ENCODE results near the gene PITPNB.

The PITPNB gene

DNA sequence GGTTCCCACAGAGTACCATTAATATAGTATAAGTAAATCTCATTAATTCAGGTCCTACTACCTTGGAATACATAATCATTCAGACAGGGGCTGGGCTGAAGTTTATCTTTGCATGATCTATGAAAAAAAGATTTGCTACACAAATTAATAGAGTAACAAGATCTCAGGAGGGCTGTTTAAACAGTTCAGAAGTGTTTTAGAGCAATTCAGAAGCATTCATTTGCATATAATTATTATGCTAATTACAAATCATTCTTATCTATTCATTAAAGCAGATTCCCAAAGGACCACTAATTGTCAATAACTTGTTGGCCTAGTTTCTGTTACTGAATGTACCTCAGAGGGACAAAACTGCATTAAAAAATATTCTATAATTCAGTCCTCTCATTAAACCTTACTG lies 40.5 kb downstream of the PITPNB start:
- no peak for DNase-seq

DNA sequence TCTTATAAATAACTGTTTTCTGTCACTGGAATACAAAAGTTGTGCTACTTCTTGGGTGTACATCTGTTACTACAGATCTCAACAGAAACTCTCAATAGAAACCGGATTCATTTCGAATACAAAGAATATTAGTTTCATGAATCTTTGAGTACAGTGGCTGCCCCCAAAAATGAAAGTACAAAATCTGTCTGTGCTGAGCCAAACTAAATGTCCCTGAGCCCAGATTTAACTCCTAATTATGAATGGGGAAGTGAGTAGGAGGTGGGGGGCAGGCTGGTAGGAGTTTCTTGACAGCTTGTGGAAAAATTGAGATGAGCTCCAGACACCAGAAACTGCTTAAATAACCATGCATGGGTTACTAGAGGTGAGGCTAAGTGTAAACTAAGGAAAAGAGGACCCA lies 41.6 kb downstream of the PITPNB start:
- DNase-seq: no peak

DNA sequence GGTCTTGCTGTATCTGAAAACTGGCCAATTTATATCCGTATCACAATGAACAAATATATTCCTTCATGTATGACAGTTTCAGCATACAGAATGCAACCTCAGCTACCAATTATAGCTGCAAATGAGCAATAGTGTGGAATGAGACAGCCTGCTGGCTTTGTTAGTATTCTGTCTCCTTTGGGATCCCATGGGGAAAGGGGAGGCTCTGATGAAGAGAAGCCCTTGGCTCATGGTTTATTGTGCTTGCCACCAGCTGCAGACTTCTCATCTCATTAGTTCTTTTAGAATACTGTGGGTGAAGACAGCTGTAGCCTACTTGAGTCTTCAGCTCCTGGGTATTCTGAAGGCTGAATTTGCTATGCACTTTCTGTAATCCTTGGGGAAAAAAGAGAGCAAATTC lies 42.4 kb downstream of the PITPNB start:
- no peak for DNase-seq

DNA sequence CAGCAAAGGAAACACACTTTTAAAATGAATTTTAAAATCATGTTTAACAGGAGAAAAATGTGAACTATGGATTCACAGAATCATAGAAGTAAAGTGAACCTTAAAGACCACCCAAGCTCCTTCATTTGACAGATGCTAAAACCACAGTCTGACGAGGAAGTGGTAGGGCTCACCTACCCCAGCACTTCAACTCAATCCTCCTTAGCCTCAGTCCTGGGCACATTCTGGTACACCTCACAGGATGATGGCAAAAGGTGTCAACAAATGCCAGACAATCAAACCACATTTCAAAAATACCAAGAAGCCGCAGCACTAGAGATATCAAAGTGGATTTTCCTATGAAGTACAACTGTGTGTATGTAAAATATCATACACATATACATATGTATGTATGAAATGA lies 43.1 kb downstream of the PITPNB start:
- no peak for DNase-seq

DNA sequence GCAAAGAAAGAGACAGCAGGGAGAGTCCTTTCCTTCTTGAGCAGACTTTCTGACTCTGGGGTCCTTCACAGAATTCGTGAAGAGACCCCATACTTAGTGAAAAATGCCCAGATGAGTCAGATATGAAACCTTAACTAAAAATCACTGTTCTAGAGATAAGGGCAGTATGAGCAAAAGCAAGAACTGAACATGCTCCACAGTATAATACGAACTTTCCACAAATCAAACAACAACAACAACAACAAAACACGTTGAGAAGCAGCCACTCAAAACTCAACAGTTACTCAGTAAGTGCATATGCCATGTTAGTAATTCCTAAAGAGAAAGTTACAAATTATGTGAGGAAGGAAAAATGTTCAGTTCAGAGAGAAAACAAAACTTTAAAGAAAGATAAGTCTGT lies 44.3 kb downstream of the PITPNB start:
- no peak for DNase-seq

DNA sequence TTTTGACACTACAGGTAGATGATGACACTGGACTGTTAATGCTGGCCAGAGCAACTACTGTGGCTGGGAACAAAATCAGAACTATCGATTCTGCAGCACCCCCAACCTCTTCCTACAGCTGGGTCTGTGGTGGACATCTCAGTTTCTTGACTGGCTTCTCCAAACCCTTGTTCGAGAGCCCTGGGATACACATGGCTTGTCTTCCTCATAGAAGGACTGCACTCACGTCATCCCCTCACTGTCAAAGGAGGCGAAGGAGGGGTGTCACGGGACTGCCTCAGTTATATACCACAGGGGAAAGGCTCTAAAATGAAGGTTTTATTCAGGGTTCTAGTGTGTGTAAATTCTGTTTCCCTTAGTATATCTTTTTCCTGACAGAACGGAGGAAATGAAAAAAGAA lies 44.9 kb downstream of the PITPNB start:
- DNase-seq: no peak

DNA sequence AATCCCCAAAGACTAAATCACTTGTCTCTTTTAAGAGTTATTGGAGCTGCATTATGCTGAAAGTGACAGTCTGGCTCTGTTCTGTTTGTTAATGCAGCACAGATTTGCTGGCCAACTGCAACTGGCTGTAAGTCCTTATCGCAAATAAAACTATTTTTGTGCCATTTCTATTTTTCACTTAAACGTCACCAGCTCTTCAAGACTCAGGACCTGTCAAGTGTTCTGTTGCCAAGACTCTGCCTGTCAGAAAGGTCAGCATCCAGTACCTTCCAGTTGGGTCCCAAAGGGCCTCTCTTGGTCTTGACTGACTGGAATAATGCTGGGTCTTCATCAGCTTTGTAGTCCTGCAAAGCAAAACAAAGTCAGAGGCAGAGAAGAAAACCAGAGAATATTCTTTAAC lies 45.6 kb downstream of the PITPNB start:
- DNase-seq: no peak

DNA sequence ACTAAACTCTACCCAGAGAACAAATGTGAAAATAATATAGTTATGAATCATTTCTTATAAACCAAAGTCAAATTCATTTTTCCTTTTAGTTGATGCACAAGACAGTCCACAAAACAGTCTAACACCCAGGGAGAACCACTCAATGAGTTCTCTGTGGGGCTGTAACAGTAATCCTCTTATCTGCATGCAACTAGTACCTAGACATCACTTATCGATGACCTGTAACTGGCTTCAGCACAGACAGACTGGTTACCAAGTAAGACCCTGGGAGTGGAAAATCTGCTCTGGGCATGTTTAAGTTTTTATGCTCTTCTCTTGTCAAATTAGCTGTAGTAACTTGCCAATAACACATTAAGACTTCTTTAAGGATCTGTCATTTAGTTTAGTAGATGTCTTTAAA lies 46.6 kb downstream of the PITPNB start:
- DNase-seq: no peak

DNA sequence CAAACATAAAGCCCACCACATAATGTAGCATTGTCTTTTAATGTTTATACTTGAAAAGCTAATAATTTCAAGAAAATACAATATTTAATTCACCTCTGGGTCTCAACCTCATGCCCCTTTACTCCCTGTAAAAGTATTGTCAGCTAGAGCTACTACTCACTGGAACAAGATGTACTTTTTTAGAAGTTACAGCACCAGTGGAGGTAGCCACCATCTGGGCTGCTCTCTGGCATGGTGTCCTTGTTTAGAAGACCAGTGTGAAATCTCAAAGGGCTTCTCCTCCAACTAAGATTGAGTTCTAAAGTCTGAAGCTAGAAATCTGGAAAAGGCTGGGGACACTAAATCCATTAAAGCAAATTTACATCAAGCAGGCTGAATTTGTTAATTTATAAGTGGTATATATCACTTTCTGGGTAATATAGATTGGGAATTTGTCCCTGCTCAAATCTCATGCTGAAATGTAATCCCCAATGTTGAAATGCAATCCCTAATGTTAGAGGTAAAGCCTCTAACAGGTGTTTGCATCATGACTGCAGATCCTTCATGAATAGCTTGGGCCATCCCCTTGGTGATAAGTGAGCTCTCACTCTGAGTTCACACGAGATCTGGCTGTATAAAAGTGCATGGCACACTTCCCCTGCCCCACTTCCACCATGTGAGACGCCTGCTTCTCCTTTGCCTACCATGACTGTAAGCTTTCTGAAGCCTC lies 47.6 kb downstream of the PITPNB start:
- no peak for DNase-seq

DNA sequence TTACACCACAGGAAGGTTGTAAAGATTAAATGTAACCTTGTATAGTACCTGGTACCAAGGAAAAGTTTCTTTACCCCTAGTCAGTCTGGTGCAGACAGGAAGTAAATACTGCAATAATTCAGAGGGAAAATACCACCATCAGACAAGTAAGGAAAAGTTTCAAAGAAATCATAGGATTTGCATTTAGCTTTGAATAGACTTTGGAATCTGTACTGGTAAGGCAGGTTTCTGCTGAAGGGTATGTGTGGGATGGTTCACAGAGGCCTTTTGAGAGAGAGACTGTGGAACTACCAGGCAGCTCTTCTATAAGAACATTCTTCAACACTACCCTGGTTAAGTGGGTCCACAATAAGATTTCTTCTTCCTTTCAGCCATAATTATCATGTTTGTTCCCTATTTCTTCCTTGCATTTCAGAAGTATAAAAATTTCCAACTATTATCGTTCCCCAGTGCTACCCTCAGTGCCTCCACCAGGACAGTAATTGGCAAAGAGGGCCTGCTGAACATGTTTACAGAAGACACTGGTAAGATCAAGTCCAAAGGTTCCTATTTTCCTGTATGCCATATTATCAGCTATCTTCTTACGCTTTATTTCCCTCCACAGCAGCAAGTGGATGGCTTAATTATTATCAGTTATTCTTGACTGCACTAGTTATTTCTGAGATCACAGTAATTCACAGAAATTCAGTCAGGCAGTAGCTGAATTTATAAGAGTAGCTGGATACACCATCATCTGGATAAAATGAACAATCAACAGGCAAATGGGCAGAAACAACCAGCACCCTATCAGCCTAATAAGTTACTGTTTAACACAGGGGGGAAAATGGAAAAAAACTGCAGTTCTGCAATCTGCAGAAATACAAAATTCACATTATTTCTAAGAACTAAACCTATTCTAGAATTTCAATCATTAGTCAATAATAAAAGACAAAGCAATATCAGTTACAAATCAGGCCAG lies 48.5 kb downstream of the PITPNB start:
- no peak for DNase-seq

DNA sequence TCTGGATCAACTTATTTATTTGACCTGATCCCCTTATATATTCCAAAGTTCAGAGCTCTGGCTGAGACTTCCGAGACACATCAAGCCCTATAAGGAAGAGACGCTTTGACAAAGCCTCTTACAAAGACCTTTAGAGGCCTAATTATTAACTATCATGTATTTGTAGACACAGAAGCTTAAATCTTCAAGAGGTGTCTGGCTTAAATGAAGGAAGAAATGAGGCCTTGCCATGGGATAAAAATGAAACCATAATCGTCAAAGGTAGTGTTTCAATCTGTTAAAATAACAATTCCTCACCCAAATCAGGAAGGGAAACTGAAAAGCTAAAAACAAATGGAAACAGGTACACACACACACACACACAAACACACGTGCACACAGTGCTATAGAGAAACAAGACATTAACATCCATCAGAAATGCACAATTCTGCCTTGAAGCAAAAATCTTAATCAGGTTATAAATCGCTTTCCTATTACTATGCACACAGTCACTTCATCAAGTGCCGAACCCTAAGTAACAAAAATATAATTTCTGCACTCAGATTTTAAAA lies 50.2 kb downstream of the PITPNB start:
- no peak for DNase-seq

DNA sequence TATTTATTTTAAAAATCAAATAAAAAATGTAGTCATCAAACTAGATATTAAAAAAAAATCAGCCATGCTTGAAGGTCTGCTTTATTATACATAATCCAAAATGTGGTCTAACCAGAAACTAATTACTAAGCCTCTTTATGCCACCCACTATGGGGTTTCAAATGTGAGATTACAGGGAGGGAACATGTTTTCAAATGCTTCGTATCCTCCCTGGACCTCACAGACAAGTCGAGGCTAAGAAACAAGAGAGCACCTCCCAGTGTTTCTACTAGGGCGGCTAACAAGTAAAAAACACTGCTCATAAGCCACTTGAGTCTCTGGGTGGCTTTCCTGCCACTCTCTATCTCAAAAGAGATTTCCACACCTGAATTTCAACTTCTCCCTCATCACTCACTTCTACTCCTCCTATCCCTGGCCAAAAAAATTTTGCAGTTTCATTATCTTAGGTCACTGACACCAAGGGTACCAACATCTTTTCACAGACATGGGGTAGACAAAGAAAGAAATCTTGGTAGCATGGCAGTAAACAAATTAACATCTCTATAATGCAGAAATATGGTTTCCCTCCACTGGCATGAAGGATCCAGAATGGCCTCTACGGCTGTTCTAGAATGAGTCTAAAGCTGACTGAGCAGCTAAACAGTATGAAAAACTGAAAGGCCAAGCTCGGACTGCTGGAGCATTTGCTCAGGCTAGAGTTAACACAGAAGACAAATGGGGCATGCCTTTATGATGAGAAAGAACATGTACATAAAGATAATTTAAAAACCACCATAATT lies 50.9 kb downstream of the PITPNB start:
- no peak for DNase-seq

DNA sequence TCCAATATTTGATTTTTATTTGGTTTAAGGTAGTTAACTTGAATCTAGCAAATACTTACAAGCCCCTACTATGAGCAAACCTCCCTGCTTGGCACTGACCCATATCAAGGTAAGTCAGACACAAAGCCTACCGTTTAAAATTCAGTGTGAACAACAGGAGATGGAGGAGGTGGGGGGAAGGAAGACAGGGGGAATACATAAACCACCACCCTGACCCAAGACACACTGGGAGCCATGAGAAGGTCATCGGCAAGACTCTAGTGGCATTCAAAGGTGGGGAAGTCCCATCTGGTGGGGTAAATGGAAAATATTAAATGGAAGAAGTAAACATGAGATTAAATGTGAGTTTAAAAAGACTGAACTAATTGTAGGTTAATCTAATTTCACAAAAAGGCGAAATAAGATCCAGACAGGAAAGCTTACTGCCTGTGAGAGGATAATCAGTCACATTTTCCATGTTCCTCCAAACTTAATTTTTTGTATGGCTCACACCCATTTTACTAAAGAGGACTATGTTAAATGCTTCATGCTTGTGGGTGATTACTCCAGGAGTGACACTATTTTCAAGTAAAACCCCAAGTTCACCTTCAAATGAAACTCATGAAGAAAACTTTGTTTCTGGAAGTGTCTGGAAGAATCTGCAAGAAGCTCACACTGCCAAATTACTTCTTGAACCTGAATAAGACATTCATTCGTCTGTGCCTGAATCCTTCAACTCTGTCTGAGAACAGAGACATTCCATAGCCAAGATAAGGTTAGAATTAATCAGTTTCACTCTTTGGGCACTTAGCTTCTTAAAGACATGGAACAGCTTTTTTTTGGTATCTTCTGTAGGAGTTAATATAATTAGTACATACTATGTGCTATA lies 51.7 kb downstream of the PITPNB start:
- no peak for DNase-seq

DNA sequence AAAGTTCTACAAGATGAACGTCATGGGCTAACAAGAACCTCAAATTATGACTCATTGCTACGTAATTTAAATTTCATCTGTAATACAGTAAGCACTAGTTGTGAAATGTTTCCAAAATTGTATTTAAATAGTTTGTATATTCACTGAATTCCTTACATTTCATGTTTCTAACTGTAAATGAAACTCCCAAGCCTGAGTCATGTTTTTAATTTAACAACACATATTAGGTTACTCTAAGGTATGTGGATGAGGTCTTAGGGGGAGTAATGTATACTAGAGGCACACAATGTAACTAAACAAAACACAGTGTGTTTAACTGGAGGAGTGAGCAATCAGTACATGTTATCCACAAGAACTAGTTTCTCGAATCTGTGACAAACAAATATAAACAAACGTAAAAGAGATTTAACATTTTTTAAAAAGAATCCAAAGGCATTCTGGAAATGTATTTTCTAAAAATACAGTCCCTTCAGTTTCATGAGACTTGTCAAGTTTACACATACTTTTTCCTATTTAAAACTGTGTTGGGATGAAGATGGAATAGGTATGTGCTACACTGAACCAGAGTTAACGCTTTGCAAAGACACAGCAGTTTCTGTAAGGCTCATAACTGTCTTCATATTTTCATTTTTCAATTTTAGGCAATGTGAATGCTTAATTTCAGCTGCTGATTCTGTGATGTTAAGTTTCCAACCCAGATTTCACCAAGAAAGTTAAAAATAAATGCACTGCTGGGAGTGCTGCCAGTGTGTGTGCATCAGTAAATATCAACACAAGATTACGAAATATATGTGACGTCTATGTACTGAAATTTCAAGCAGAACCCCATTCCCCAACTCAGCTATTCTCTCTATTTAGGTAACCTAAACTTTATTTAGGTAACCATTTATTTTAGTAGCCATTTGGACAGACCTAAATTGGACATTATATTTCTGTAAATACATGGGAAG lies 52.6 kb downstream of the PITPNB start:
- no peak for DNase-seq

DNA sequence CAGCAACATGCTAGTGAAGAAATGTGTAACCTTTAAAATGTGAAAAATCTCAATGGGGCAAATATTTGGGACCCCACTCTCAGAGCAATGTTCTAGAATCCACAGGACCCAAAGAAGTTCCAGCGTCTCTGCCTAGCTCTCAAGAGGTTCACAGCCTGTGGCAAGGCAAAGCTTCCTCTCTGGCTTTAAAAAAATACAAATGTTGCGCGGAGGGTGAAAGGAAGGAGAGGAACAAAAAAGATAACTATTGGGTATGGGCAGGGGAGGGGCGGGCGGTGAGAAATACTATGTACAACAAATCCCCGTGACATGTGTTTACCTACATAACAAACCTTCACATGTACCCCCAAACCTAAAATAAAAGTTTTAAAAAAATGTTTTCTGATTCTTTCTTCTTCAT lies 53.6 kb downstream of the PITPNB start:
- DNase-seq: no peak

DNA sequence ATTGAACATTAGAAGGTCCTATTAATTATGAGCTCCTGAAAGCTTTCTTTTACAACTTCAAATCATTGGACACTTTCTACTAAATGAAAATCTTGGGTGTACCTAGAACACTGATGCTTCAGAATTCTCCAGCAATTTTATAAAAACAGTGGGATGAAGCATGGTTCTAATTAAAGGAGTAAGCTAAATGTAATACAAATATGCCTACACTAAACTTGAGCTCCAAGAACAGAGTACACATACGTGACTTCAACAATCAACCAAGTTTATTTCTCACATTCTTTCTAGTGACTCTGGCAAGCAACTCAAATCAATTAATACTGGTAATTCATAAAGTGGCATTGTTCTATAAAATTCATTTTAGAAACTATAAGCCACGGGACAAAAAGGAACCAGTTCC lies 55.5 kb downstream of the PITPNB start:
- no peak for DNase-seq

DNA sequence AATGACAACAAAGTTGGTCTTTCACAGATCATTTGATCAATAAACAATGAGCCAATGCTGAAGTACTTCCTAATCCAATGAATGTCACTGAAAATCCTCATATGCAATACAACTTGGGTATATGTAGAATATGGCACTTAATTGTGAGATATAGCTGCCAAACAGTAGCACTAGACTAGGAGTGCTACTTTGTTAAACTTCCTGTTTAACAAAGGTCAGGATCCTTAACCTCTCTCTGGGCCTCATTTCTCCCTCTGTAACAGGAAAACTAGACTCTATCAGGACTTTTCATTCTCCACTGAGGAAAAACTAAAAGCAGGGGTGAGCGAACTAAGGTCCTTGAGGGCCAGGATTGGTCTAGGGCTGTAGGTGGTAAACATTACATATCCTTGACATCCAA lies 56.1 kb downstream of the PITPNB start:
- DNase-seq: no peak

DNA sequence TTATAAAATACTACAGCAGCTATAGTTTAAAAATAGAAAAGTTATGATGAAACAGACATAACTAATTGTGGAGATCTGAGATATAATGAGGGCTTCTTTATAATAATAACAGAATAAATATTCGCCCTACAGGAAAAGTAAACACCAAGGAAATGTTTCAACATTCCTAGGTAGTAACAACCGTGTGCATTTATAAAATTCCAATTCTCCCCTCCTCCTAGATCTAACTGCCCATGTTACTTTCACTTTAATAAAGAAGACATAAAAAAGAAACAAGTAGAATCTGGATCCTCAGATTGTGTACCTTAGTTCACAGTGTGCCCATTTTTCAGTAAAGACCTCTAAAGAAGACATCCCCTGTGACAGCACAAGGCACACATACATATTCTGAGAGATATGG lies 59.7 kb downstream of the PITPNB start:
- DNase-seq: no peak

DNA sequence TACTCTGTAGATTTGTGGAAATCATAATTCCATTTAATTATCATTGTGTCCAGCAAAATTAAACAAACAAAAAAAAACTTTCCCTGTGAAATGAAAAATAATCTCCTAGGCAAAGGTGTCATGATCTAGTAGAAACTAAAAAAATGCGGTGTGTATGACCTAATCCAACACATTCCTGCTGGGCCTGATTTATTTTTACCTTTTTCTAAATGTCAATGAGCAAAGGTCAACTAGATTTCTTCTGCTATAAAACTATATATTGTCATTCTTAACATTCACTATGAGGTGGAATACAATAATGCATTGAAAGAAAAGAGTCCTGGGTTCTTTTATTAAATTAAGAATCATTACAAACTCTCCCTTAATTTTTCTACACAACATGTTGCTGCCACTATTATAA lies 60.4 kb downstream of the PITPNB start:
- DNase-seq: no peak

DNA sequence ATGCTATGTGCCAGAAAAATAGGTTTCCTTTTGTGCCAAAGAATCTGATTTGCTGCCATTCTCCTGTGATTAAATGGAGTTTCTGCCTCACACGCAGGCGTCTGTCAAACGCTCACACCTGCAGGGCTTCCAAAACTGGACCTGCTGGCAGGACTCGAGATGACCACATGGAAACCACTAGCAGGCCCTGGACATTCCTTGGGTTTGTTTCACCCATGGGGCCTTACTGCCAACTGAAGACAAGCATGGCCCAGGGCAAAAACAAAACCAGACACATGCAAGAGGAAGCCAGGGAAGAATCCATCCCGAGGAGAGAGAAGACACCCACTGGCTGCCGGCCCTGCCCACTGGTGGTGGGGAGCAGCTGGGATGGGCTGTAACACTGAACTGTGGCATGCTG lies 61.6 kb downstream of the PITPNB start:
- no peak for DNase-seq

DNA sequence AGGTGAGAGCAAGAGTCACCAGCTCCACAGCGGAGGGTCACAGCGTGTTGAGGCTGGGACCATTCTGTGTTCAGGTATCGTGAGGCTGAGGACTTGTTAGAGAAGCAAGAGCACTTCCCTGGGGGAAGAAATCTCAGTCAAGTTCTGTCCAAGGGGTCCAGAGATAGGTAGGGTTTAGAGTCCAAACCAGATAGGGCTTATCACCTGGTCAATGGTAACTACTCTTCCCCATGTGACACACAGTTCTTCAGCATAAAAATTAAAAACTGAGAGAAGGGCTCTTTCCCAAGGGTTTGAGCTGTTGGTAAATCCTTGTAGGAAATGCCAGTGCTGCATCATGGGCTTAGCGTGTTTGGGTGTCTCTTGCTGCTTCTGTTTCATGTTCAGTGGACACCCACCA lies 62.7 kb downstream of the PITPNB start:
- no peak for DNase-seq
